HEK293T (cell line): ENCODE measurements around the gene MAP2K1.

Experiments used
- CTCF ChIA-PET: fragments of 350-600 bp; formaldehyde crosslinking; extraction: SDS; loops from one replicate; lab custom pipeline; 2021; ENCODE audit warnings: antibody characterized with exemption, inconsistent platforms; lab: Yijun Ruan, JAX
- POLR2A ChIA-PET: fragments of 350-600 bp; formaldehyde crosslinking; extraction: SDS; loops from one replicate; lab custom pipeline; 2020; ENCODE audit warnings: antibody characterized with exemption, inconsistent platforms; lab: Yijun Ruan, JAX
- DNase-seq: peaks from one replicate; pipeline ENCODE4 v3.0.0; 2012; ENCODE audit warnings: mixed read lengths; ENCODE audit errors: extremely low spot score
- ARNT ChIP-seq: fragments of 450-650 bp; IDR thresholded peaks from 2 replicates; pipeline ENCODE4 v1.6.1; 2017; ENCODE audit warnings: mild to moderate bottlenecking
- BHLHE40 ChIP-seq: fragments of 450-650 bp; IDR thresholded peaks from 2 replicates; pipeline ENCODE4 v1.6.1; 2016; ENCODE audit warnings: mild to moderate bottlenecking, moderate library complexity, borderline replicate concordance
- CTBP1 ChIP-seq: fragments of 450-650 bp; IDR thresholded peaks from 2 replicates; pipeline ENCODE4 v1.6.1; 2016; ENCODE audit warnings: borderline replicate concordance
- ELF4 ChIP-seq: fragments of 450-650 bp; IDR thresholded peaks from 2 replicates; pipeline ENCODE4 v1.6.1; 2017; ENCODE audit warnings: antibody characterized with exemption
- FOXA1 ChIP-seq: fragments of 450-650 bp; IDR thresholded peaks from 2 replicates; pipeline ENCODE4 v1.6.1; 2016; ENCODE audit warnings: mild to moderate bottlenecking
- FOXK2 ChIP-seq: fragments of 450-650 bp; IDR thresholded peaks from 2 replicates; pipeline ENCODE4 v1.6.1; 2016; ENCODE audit warnings: mild to moderate bottlenecking
- FOXM1 ChIP-seq: fragments of 450-650 bp; IDR thresholded peaks from 2 replicates; pipeline ENCODE4 v1.6.1; 2017; ENCODE audit warnings: mild to moderate bottlenecking, borderline replicate concordance
- HDGF ChIP-seq: fragments of 450-650 bp; IDR thresholded peaks from 2 replicates; pipeline ENCODE4 v1.6.1; 2017; ENCODE audit warnings: antibody characterized with exemption, borderline replicate concordance
- L3MBTL2 ChIP-seq: fragments of 450-650 bp; conservative IDR thresholded peaks from 2 replicates; pipeline ENCODE4 v1.6.1; 2016; ENCODE audit warnings: mild to moderate bottlenecking
- LEF1 ChIP-seq: fragments of 450-650 bp; IDR thresholded peaks from 2 replicates; pipeline ENCODE4 v1.6.1; 2017; ENCODE audit warnings: mild to moderate bottlenecking, borderline replicate concordance
- NFRKB ChIP-seq: fragments of 450-650 bp; IDR thresholded peaks from 2 replicates; pipeline ENCODE4 v1.6.1; 2016; ENCODE audit warnings: mild to moderate bottlenecking, moderate library complexity
- SP1 ChIP-seq: fragments of 450-650 bp; IDR thresholded peaks from 2 replicates; pipeline ENCODE4 v1.6.1; 2017
- SUZ12 ChIP-seq: fragments of 450-650 bp; IDR thresholded peaks from 2 replicates; pipeline ENCODE4 v1.6.1; 2016; ENCODE audit warnings: mild to moderate bottlenecking
- TARDBP ChIP-seq: fragments of 450-650 bp; IDR thresholded peaks from 2 replicates; pipeline ENCODE4 v1.6.1; 2016
- ZNF384 ChIP-seq: fragments of 450-650 bp; IDR thresholded peaks from 2 replicates; pipeline ENCODE4 v1.6.1; 2016
- TF ChIP-seq, protein P1 (sequence below): fragments of 450-650 bp; IDR thresholded peaks from 2 replicates; pipeline ENCODE4 v1.6.1; 2016

Gene MAP2K1

DNA sequence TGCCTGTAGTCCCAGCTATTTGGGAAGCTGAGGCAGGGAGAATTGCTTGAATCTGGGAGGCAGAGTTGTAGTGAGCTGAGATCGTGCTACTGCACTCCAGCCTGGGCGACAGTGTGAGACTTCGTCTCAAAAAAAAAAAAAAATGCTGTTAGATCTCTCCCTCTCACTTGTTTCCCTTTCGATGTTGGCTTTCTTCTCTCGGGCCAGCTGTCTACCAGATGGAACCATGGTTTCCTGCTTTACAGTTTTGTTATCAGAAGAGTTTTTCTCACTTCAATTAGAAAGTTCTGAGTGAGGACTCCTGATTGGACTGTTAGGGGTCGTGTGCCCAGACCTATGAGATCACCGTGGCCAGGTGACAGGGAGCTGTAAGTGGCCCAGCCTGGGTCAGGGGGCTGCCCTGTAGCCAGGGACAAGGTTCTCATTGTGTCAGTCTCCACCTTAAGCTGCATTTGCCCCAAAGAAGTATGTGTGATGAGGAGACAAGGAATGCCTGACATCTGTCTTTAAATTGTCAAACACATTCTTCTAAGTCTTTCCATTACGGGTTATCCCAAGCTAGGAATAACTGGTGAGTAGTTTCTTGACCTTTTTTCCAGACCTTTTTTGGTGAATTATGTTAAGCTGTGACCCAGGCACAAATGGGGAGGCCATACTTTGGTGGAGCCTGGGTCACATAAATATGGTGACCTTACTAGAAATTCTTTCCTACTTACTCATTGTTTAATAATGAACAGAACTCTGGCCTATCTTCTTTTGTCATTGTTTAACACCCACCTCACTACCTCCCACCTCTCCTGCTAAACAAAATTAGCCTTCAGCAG is 85.7 kb downstream of the MAP2K1 start:
- ChIA-PET POLR2A (interaction anchor here (1.2 kb wide), 1 partner anchor 27 kb away, joined by 3 read pairs; no protein-coding TSS in a partner anchor), CTCF (interaction anchor here (0.6 to 1.1 kb wide), 3 partner anchors 11 to 25 kb away, joined by 3 to 8 read pairs (median 5); partner anchors contain the start of gene SNAPC5)
- DNase-seq = no peak
- TF ChIP-seq SP1 = no peak
- TF ChIP-seq, protein P1, sequence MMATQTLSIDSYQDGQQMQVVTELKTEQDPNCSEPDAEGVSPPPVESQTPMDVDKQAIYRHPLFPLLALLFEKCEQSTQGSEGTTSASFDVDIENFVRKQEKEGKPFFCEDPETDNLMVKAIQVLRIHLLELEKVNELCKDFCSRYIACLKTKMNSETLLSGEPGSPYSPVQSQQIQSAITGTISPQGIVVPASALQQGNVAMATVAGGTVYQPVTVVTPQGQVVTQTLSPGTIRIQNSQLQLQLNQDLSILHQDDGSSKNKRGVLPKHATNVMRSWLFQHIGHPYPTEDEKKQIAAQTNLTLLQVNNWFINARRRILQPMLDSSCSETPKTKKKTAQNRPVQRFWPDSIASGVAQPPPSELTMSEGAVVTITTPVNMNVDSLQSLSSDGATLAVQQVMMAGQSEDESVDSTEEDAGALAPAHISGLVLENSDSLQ = no peak
- no peak for TF ChIP-seq BHLHE40
- TF ChIP-seq NFRKB = no peak
- no peak for TF ChIP-seq FOXK2
- TF ChIP-seq ELF4 = no peak

DNA sequence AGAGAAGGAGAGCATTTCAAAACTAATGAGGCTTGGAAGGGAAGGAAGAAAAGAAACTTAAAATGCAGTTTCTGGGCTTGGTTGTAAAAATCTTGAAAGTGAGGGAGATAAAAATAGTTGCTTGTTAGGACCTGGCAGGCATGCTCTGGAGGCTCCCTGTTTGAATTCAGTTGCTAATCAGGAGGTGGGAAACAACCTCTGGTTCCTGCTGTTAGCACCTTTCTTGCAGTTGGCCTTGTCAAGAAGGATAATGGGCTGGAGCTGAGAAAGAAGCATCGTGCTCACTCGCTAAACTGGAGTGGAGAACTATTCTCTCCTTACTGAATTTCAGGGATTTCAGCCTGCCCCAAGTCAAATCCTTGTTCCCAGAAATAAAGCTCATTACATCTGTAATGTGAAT is 87.4 kb downstream of the MAP2K1 start:
- TF ChIP-seq BHLHE40 = no peak
- no peak for TF ChIP-seq ZNF384
- no peak for TF ChIP-seq L3MBTL2
- TF ChIP-seq FOXM1 = no peak
- TF ChIP-seq SUZ12 = no peak
- TF ChIP-seq ARNT = no peak
- no peak for TF ChIP-seq FOXK2
- TF ChIP-seq NFRKB = no peak
- no peak for TF ChIP-seq FOXA1

DNA sequence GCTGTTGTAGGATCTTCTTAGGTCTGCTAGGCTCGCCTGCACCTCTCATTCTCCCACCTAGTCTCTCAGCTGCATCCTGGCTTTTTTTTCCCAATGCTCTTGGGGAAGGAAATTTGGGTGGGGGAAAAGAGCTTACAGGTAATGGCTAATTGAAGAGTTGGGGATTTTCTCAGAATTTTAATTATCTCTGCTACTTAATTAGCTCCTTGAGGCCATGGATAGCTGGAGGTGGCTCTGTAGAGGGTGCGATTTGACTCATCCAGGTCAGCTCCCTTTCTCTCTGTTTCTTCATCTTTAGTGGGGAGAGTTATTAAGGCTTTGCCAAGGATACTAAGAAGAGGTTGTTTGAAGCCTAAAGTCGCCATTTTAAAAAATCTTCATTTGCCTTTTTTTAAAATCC is 88.3 kb downstream of the MAP2K1 start:
- no peak for DNase-seq
- POLR2A ChIA-PET = interaction anchor here (1.9 kb wide), 1 partner anchor 23 kb away, joined by 5 read pairs; the partner anchor contains the start of gene SNAPC5
- TF ChIP-seq FOXA1 = no peak
- no peak for TF ChIP-seq SP1
- no peak for TF ChIP-seq FOXM1
- TF ChIP-seq ZNF384 = no peak
- no peak for TF ChIP-seq LEF1
- no peak for TF ChIP-seq ARNT
- TF ChIP-seq HDGF = no peak
- TF ChIP-seq NFRKB = no peak
- no peak for TF ChIP-seq SUZ12
- TF ChIP-seq, protein P1 = no peak
- no peak for TF ChIP-seq CTBP1
- CTCF ChIA-PET = interaction anchor here (0.6 to 2.8 kb wide), 2 partner anchors 23 to 55 kb away, joined by 3 to 12 read pairs; partner anchors contain the start of gene SNAPC5

More for the DNA sequence above, 87.4 kb downstream of the MAP2K1 start:
- CTCF ChIA-PET = interaction anchor here (0.6 to 2.8 kb wide), 2 partner anchors 24 to 56 kb away, joined by 3 to 12 read pairs; partner anchors contain the start of gene SNAPC5
- no peak for DNase-seq
- POLR2A ChIA-PET = interaction anchor here (1.9 kb wide), 1 partner anchor 24 kb away, joined by 5 read pairs; the partner anchor contains the start of gene SNAPC5

DNA sequence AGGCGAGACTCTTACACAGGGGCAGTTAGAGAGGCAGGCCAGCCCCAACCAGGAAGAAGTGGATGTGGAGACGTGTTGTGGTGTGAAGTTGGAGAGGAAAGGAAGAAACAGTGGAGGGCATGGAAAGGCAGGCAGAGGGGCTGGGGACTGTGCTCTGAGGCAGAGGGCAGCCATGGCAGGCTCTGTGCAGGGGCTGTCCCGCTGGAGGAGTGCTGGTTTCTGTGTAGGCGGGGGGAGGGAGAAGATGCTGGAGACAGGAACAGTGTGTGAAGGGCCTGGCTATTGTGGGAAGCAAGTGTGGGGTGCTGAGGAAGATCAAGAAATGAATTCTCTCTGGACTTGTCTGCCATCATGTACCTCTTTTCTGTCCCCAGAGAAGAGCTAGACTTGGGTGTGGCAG is 89.8 kb downstream of the MAP2K1 start:
- ChIA-PET CTCF (no interaction called here), POLR2A (no interaction called here)
- DNase-seq = no peak
- no peak for TF ChIP-seq L3MBTL2
- no peak for TF ChIP-seq SUZ12
- no peak for TF ChIP-seq FOXM1
- TF ChIP-seq ELF4 = no peak
- no peak for TF ChIP-seq FOXK2
- TF ChIP-seq CTBP1 = no peak
- no peak for TF ChIP-seq FOXA1
- TF ChIP-seq, protein P1 = no peak
- TF ChIP-seq BHLHE40 = no peak
- TF ChIP-seq LEF1 = no peak
- TF ChIP-seq ARNT = no peak
- no peak for TF ChIP-seq TARDBP
- no peak for TF ChIP-seq HDGF
- TF ChIP-seq NFRKB = no peak
- no peak for TF ChIP-seq ZNF384
- TF ChIP-seq SP1 = no peak

DNA sequence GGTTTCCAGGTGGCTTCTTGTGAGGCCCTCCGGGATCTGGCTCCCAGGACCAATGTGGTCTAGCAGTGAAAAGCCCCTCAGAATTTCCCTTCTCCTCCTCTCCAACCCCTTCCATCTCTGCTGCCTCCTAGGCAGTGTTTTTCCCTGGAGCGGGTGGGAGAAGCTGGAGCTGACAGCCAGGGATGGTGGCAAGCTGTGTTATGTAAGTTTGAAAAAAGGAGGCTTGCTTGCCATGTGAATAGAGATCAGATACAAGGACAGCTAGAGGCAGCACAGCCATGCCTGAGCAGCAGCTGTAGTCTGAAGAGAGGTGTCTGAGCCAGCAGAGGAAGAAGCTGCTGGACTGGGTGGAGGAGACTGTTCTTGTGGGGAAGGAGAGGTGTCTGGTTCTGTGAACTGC is 90.3 kb downstream of the MAP2K1 start:
- ChIA-PET POLR2A (no interaction called here), CTCF (no interaction called here)
- no peak for TF ChIP-seq NFRKB
- TF ChIP-seq FOXM1 = no peak
- no peak for DNase-seq

DNA sequence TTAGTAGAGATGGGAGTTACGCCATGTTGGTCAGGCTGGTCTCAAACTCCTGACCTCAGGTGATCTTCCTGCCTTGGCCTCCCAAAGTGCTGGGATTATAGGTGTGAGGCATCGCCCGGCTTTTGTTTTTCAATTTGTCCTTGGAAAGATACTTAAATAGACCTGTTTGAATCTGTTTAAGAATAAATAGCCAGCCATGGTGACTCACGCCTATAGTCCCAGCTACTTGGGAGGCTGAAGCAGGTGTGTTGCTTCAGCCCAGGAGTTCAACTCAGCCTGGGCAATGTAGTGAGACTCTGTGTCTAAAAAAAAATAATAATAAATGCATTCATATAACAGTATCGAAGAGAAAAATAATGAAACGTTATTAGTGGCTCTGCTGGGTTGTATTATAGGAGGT is 93.6 kb downstream of the MAP2K1 start:
- no peak for DNase-seq
- TF ChIP-seq TARDBP (no peak), ELF4 (no peak), ZNF384 (no peak), SP1 (no peak), FOXA1 (no peak), BHLHE40 (no peak), HDGF (no peak), ARNT (no peak), CTBP1 (no peak), LEF1 (no peak), NFRKB (no peak), FOXK2 (no peak), SUZ12 (no peak), L3MBTL2 (no peak), FOXM1 (no peak)
- TF ChIP-seq, protein P1 = no peak
- ChIA-PET POLR2A (no interaction called here), CTCF (no interaction called here)
